Activated CD4-positive, alpha-beta memory T cell treated with anti-CD3 and anti-CD28 coated beads for 36 hours (primary cell): ENCODE results near the gene GPR37L1. TPM values are rescaled to one million over a fixed set of nuclear protein-coding genes. Genes with fewer than 3 reads are reported as not detected.

ENCODE experiments used
- CTCF ChIA-PET: fragments of 350-600 bp; sonication (Branson Sonifier 250); formaldehyde crosslinking; loops from one replicate; lab custom pipeline; 2021; ENCODE audit warnings: antibody characterized with exemption, inconsistent platforms; lab: Charles Lee
- POLR2A ChIA-PET: fragments of 350-600 bp; sonication (Branson Sonifier 250); formaldehyde crosslinking; loops from one replicate; lab custom pipeline; 2021; ENCODE audit warnings: antibody characterized with exemption; lab: Charles Lee
- DNase-seq: peaks from one replicate; pipeline ENCODE4 v3.0.0-alpha.2; 2020
- H3K27ac Mint-ChIP-seq: one replicate; pipeline ENCODE4 v1.8.0; 2021; ENCODE audit warnings: mixed read lengths
- H3K27me3 Mint-ChIP-seq: one replicate; pipeline ENCODE4 v1.8.0; 2021; ENCODE audit warnings: mixed read lengths
- H3K36me3 Mint-ChIP-seq: one replicate; pipeline ENCODE4 v1.8.0; 2021; ENCODE audit warnings: mixed read lengths
- H3K4me1 Mint-ChIP-seq: one replicate; pipeline ENCODE4 v1.8.0; 2021; ENCODE audit warnings: low read depth, mixed read lengths
- H3K4me3 Mint-ChIP-seq: one replicate; pipeline ENCODE4 v1.8.0; 2021; ENCODE audit warnings: mild to moderate bottlenecking, mixed read lengths
- H3K9me3 Mint-ChIP-seq: one replicate; pipeline ENCODE4 v1.8.0; 2021; ENCODE audit warnings: mixed read lengths
- intact Hi-C: fragments of 100-400 bp; cut with micrococcal nuclease; formaldehyde crosslinking; loops from one replicate; pipeline ENCODE4 v1.15.1; 2023
- total RNA-seq, 2 experiments: library from RNA; stranded (reverse); gene quantifications; one replicate each; pipeline ENCODE4 v1.2.3, GENCODE V29; 2021

Gene GPR37L1
- total RNA-seq, 2 experiments from 2014 or later = not detected

DNA sequence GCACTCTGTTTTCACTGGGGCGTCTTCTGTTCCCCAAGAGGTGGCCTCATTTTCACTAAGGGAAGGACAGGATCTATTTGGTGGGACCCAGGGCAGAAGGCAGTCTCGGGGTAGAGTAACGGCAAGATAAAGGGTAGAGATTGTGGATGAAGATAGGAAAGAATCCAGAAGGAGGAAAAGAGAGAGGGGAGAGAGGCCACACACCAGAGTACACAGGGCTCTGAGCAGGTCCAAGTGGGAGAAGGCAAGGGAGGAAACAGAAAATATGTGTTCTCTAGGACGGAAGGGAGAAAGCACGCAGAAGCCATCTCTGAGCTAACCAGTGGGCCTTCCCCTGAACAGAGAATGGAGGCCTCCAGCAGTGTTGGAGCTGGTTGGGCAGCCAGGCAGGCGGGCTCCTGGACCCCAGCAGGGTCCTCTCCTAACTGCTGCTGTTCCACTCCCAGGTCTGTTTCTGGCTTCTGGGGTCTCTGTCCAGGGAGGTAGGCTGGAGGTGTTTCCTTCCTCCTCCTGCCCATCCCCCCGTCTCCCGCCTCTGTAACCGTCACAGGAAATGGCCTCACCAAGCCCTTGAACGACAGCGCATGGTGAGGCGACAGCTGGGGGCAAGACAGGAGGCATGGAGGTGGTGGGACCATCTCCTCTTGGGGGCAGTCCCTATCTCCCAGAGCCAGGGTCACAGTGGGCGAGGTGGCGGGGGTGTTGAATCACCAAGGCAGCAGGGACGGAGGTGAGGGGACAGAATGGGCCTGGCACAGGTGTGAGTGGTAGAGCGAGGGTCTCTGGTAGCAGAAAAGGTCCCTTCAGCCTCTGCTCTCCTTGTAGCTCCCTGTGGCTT, 37.0 kb downstream of the GPR37L1 start:
- Mint-ChIP-seq H3K27me3 (no peaks in the 10 kb centered on the region), H3K4me3 (peak overlapping the region; percentile 89), H3K9me3 (no peaks in the 10 kb centered on the region), H3K27ac (peak overlapping the region; percentile 97), H3K36me3 (peaks cover 45% of the 10 kb centered on the region), H3K4me1 (peaks cover 77% of the 10 kb centered on the region)
- intact Hi-C loops = loop anchor here (1.0 to 10.0 kb wide), 4 partner anchors 14 to 725 kb away; partner anchors contain the start of genes PCAT6, RABIF and TIMM17A
- ChIA-PET CTCF (interaction anchor here (0.6 to 5.0 kb wide), 15 partner anchors 8 to 264 kb away, joined by 3 to 50 read pairs (median 6); partner anchors contain the start of genes LGR6 and UBE2T), POLR2A (interaction anchor here (0.9 to 5.6 kb wide), 4 partner anchors 14 to 189 kb away, joined by 3 to 57 read pairs (median 4); partner anchors contain the start of genes ARL8A, PPP1R12B and RNPEP)
- peak; percentile 85 for DNase-seq

DNA sequence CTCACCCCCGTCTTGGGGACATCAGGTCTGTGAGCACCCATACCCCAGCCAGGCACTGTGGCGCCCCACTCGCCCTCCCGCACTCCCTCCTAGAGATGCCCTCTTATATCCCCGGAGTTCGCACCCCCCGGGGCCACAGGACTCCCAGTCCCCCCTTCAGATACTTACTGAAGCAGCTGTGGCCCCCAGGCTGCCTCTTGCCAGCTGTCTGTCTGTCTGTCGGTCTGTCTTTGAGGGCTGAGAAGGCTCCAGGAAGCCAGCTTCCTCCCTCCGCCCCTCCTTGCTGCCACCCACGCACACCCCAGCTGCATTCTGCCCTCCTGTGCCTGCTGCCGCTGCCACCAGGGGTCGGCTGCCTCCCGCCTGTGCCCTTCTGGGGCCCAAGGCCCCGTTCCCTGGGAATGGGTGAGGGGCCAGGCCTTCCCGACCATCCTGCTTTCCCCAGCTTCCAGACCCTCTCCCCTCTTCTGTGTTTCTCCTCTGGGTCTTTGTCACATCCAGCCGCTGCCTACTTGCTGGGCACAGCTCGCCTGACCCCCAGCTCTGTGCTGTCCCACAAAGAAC, 37.7 kb downstream of the GPR37L1 start, which contains the start of gene PTPN7:
Gene PTPN7 (minus strand): TSS at position 226 of the 564 bp plus-strand sequence. CDS start 1,200 bp downstream, outside the sequence.
- Mint-ChIP-seq H3K4me3 (peak within 1 kb of the TSS; percentile 89), H3K27ac (peak within 1 kb of the TSS; percentile 97), H3K27me3 (no peaks in the 10 kb centered on the region), H3K9me3 (no peaks in the 10 kb centered on the region), H3K4me1 (peaks cover 73% of the 10 kb centered on the region), H3K36me3 (peaks cover 38% of the 10 kb centered on the region)
- intact Hi-C loops = loop anchor here (1.0 to 10.0 kb wide), 4 partner anchors 15 to 724 kb away; partner anchors contain the start of genes PCAT6, RABIF and TIMM17A
- CTCF ChIA-PET = interaction anchor here (0.6 to 5.0 kb wide), 15 partner anchors 9 to 265 kb away, joined by 3 to 50 read pairs (median 6); partner anchors contain the start of genes LGR6 and UBE2T
- DNase-seq = peak; percentile 96
- POLR2A ChIA-PET = interaction anchor here (0.9 to 5.6 kb wide), 4 partner anchors 13 to 188 kb away, joined by 3 to 57 read pairs (median 4); partner anchors contain the start of genes ARL8A, PPP1R12B and RNPEP

DNA sequence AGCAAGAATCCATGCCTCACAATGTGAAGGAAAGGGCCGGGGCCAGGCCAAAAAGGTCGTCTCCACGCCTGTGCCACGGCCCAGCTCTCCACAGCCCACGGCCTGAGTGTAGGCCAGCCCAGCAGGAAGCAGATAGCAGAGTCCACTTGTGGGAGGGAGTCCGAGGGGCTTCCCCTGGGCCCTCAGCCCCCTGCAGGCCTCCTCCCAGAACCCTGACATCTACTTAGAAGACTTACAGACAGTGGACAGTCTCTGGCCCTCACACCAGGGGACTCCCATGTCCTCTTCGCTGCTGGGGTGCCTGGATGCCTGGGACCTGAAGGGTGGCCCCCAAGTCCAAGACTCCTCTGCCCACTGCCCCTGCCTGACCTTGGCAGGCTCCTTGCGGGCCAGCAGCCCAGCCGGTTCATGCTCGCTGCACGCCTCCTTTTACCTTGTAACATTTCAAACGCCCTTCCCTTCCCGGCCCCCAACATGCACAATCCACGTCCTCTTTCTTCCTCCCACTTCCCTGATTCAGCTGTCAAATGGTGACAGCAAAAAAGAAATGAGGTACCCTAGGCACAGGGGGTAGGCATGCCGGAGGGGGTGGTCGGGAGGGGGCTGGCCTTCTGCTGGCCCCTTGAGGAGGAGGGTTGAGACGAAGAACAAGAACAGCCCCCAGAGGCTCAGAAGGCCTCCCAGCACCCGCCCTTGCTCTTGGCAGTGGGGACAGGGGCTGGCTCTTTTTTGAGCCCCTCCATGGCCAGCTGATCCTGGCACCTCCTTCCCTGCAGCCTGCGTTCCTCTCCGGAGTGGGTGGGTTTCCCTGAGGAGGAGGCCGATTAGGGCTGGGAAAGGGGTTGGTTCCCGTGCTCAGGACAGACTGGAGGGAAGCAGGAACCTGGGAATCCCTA, 38.7 kb downstream of the GPR37L1 start:
- peak; percentile 27 for DNase-seq
- H3K27ac Mint-ChIP-seq = peak overlapping the region; percentile 97
- H3K4me3 Mint-ChIP-seq = peak overlapping the region; percentile 89
- peaks cover 30% of the 10 kb centered on the region for H3K36me3 Mint-ChIP-seq
- H3K4me1 Mint-ChIP-seq = peaks cover 74% of the 10 kb centered on the region
- ChIA-PET POLR2A (interaction anchor here (5.6 kb wide), 1 partner anchor 15 kb away, joined by 57 read pairs; the partner anchor contains the start of gene ARL8A), CTCF (interaction anchor here (0.8 to 5.0 kb wide), 14 partner anchors 9 to 266 kb away, joined by 3 to 50 read pairs (median 6); partner anchors contain the start of gene LGR6)
- intact Hi-C loops = loop anchor here (5.0 to 10.0 kb wide), 2 partner anchors 651 to 723 kb away; partner anchors contain the start of genes PCAT6 and RABIF
- H3K9me3 Mint-ChIP-seq = no peaks in the 10 kb centered on the region
- H3K27me3 Mint-ChIP-seq = no peaks in the 10 kb centered on the region

DNA sequence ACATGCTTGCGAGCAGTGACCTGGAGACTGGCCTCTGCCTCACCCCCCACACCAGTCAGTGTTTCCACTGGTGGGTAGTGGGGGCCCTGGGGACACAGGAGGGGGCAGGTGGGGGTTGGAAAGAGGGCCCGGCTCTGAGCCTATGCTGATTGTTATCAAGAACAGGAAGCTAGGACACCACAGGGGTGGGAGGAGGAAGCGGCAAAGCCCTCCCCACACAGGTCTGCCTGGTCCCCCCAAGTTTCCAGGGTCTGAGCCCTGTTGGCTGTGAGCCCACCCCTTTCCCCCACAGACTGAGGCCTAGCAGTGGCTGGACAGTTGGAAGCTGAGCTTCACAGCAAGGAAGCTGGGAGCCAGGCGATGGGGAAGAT, 39.3 kb downstream of the GPR37L1 start:
- CTCF ChIA-PET = interaction anchor here (0.7 to 5.0 kb wide), 9 partner anchors 9 to 266 kb away, joined by 3 to 50 read pairs (median 5); partner anchors contain the start of gene LGR6
- Mint-ChIP-seq H3K27me3 (no peaks in the 10 kb centered on the region), H3K9me3 (no peaks in the 10 kb centered on the region), H3K36me3 (peaks cover 26% of the 10 kb centered on the region), H3K4me3 (peak overlapping the region; percentile 89), H3K4me1 (peaks cover 73% of the 10 kb centered on the region), H3K27ac (peak overlapping the region; percentile 97)
- POLR2A ChIA-PET = interaction anchor here (0.5 to 5.6 kb wide), 5 partner anchors 8 to 344 kb away, joined by 3 to 57 read pairs (median 3); partner anchors contain the start of gene ARL8A
- intact Hi-C loops = loop anchor here (5.0 to 10.0 kb wide), 2 partner anchors 650 to 723 kb away; partner anchors contain the start of genes PCAT6 and RABIF
- DNase-seq = peak; percentile 80

DNA sequence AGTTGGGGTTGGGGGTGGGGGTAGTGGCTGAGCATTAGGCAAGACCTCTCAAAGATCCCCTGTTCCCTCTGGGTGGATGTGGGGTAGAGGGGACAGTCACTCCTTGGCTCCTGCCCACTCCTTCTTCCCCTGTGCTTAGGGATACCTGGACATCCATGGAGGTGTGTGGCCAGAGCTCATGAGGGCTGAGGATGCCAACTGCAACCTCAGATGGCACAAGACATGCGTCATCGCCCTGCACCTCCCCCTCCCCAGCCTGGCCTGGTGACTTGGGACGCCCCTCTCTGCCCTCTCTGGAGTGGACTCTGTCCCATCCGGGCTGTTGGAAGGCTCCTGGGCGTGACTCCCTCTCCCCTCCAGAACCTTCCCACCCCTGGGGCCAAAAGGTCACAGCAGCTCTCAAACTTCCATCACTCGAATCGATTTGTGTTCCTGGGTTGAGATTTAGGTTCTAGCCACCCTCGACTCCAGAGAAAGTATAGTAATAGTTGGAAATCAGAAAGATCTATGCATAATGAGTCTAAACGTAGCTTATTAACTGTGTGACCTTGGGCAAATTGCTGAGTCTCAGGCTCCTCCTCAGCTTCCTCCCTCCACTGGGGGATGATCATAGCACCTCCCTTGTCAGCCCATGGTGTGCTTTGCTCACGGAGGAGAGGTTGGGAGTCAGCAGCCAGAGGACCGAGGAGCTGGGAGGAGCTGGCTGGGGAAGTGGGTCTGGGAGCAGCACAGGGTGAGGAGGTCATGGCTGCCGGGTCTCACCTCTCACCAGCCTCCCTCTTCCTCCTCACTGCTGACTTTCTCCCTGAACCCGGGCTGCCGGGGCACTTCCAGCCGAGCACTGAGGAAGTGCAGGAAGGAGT, 39.9 kb downstream of the GPR37L1 start:
- CTCF ChIA-PET = interaction anchor here (0.7 to 5.0 kb wide), 10 partner anchors 8 to 267 kb away, joined by 3 to 50 read pairs (median 5); partner anchors contain the start of gene LGR6
- DNase-seq = peak; percentile 65
- POLR2A ChIA-PET = interaction anchor here (0.5 to 5.6 kb wide), 5 partner anchors 9 to 345 kb away, joined by 3 to 57 read pairs (median 3); partner anchors contain the start of gene ARL8A
- Mint-ChIP-seq H3K27me3 (no peaks in the 10 kb centered on the region), H3K27ac (peak overlapping the region; percentile 97), H3K4me3 (peak overlapping the region; percentile 89), H3K36me3 (peaks cover 23% of the 10 kb centered on the region), H3K9me3 (no peaks in the 10 kb centered on the region), H3K4me1 (peaks cover 67% of the 10 kb centered on the region)
- intact Hi-C loops = loop anchor here (5.0 to 10.0 kb wide), 2 partner anchors 650 to 722 kb away; partner anchors contain the start of genes PCAT6 and RABIF

DNA sequence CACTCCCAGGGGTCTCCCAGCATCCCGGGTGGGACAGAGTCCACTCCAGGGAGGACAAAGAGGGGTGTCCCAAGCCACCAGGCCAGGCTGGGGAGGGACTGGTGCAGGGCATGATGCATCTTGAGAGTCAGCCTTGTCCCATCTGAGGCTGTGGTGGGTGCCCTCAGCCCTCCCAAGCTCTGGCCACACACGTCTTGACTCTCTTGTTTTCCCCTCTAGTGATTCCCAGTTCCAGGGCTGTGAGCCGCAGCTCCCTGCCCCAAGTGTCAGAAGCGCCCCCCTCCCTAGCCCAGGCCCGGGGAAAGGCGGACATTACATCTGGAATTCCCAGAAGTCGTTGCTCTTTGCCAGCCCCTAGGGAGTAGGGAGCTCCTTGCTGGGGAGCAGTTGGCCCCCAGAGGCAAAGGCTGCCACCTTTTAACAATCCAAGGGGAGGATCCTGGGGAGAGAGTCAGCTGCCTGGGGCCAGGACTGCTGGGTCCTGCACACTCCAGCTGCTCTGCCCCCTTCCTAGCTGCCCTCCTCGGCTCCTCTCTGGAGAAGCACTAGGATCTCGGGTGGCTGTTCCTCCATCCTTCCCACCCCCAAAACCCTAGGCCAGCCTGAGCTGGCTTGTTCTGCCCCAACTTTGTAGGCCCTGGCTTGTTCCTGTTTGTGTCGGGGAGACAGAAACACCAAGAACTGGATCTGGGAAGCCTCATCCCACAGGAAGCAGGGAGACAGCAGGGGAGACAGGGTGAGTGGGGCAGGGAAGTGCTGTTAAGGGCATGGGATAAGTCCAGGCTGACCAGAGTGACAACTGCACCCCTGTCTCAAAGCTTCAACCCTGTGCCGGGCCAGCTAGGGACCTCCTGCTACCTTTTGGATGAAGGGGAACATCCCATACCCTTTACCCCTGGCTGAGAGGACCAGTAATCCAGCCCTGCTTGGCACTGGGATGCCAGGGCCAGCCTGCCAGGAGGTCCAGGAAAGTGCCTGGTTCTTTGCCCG, 40.9 kb downstream of the GPR37L1 start:
- no peaks in the 10 kb centered on the region for H3K27me3 Mint-ChIP-seq
- peaks cover 61% of the 10 kb centered on the region for H3K4me1 Mint-ChIP-seq
- ChIA-PET CTCF (interaction anchor here (1.1 to 5.0 kb wide), 7 partner anchors 8 to 30 kb away, joined by 4 to 50 read pairs (median 8); partner anchors contain the start of gene LGR6), POLR2A (interaction anchor here (0.5 to 5.6 kb wide), 6 partner anchors 9 to 857 kb away, joined by 3 to 57 read pairs (median 4); partner anchors contain the start of gene ARL8A)
- peaks cover 16% of the 10 kb centered on the region for H3K36me3 Mint-ChIP-seq
- peak overlapping the region; percentile 89 for H3K4me3 Mint-ChIP-seq
- H3K9me3 Mint-ChIP-seq = no peaks in the 10 kb centered on the region
- peak overlapping the region; percentile 97 for H3K27ac Mint-ChIP-seq
- peak; percentile 29 for DNase-seq
- intact Hi-C loops = loop anchor here (5.0 to 10.0 kb wide), 2 partner anchors 649 to 721 kb away; partner anchors contain the start of genes PCAT6 and RABIF

DNA sequence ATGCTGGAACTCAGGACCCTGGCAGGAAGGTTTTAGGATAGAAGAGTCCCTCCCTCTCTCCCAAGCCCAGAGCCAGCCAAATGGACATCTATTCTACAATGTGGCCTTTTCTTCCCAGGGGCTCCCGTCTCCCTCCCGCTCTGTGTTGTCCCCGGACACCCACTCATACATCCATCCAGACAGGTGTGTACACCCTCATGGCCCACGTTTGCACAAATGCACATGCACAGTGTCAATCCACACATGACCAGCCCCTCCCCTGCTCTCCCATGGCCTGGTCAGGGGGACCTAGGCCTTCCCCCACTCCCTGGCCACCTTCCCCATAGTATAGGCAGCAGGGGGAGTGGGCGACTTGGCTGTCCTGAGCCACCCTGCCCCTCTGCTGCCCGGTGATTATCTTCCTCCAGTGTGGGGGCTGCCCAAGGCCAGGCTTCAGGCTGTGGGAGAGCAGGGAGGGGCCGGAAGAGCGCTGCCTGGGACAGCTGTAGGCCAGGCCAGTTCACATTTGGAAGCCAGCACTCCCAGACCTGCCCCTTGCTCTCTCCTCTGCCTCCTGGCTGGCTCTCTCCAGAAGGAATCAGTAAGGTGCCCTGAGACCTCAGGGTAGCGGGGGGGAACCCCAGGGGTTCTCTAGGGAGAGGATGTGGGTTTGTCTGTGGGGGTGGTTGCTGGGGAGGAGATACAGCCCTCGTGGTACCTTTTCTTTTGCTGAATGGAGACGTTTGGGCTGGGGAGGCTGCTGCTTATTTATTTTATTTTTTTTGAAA, 41.7 kb downstream of the GPR37L1 start:
- ChIA-PET CTCF (interaction anchor here (1.2 to 5.0 kb wide), 5 partner anchors 9 to 180 kb away, joined by 3 to 50 read pairs (median 5); partner anchors contain the start of gene LGR6), POLR2A (interaction anchor here (0.5 to 2.9 kb wide), 5 partner anchors 10 to 856 kb away, joined by 3 to 12 read pairs (median 4); partner anchors contain the start of gene UBE2T)
- Mint-ChIP-seq H3K4me3 (peak overlapping the region; percentile 67), H3K9me3 (no peaks in the 10 kb centered on the region), H3K27me3 (no peaks in the 10 kb centered on the region), H3K27ac (peak overlapping the region; percentile 97), H3K36me3 (peaks cover 7% of the 10 kb centered on the region), H3K4me1 (peaks cover 57% of the 10 kb centered on the region)
- peak; percentile 87 for DNase-seq
- intact Hi-C loops = loop anchor here (5.0 to 10.0 kb wide), 2 partner anchors 648 to 720 kb away; partner anchors contain the start of genes PCAT6 and RABIF

DNA sequence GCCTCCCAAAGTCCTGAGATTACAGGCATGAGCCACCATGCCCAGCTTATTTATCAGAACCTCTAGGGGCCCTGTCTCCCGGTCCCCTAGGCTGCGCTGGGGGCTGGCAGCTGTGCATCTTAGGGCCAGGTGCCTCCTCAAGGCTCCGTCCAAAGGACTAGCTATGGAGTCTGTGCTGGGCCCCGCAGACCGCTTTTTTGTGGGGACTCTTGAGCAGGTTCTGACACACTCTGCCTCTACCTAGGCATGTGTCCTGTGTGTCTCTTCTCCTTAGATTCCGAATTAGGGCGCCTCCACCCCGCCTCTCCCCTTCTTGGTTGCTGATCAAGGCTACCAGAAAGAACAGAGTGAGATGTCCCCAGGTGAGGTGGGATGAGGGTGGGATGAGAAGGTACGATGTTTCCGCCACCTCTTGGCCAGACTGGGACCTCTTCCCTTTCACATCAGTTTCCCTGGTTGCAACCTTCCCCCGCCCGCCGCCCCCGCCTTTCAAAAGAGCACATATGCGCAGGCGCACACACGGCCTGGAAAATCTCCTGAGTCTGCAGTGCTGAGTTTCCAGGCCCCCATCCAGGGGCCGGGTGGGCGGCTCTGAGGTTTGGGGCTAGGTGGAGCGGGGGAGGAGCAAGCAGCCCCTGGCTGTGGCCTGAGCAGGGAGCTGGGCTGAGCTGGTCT, 42.7 kb downstream of the GPR37L1 start:
- ChIA-PET CTCF (interaction anchor here (0.7 to 2.9 kb wide), 6 partner anchors 10 to 179 kb away, joined by 3 to 16 read pairs (median 4); partner anchors contain the start of gene LGR6), POLR2A (interaction anchor here (0.6 to 2.9 kb wide), 4 partner anchors 11 to 656 kb away, joined by 3 to 12 read pairs (median 4); partner anchors contain the start of gene UBE2T)
- no peaks in the 10 kb centered on the region for H3K9me3 Mint-ChIP-seq
- H3K4me1 Mint-ChIP-seq = peaks cover 58% of the 10 kb centered on the region
- H3K4me3 Mint-ChIP-seq = peak overlapping the region; percentile 67
- H3K36me3 Mint-ChIP-seq = peaks cover under 1% of the 10 kb centered on the region
- peak; percentile 78 for DNase-seq
- intact Hi-C loops = loop anchor here (10.0 kb wide), 1 partner anchor 719 kb away; the partner anchor contains the start of gene RABIF
- H3K27ac Mint-ChIP-seq = peak overlapping the region; percentile 97
- H3K27me3 Mint-ChIP-seq = no peaks in the 10 kb centered on the region
